ENCODE measurements around the gene DAPK1.

Gene DAPK1

GRCh38 chr9:87558606-87559190 lies 61.0 kb downstream of the DAPK1 start:
- Histone ChIP-seq H3K79me2 (ENCODE audit: insufficient read depth, low read length) (no peaks in the 10 kb centered on the region), H3K27me3 (ENCODE audit: insufficient read depth, low read length, poor library complexity) (no peaks in the 10 kb centered on the region), H3K4me1 (ENCODE audit: insufficient read depth, low read length) (no peaks in the 10 kb centered on the region), H3K9me3 (ENCODE audit: insufficient read depth, low read length, severe bottlenecking) (no peaks in the 10 kb centered on the region), H3K36me3 (ENCODE audit: insufficient read depth, low read length) (no peaks in the 10 kb centered on the region), H3K9ac (ENCODE audit: low read depth, low read length) (no peak overlapping the region), H3K4me2 (ENCODE audit: insufficient read depth, low read length) (no peak overlapping the region), H2AFZ (ENCODE audit: low read depth, low read length) (no peak overlapping the region), H3K4me3 (ENCODE audit: low read depth in 1 of 2, low read length in 2 of 2) (no peak overlapping the region), H4K20me1 (ENCODE audit: insufficient read depth, low read length) (no peaks in the 10 kb centered on the region), H3K27ac (ENCODE audit: low read length) (no peak overlapping the region)
- DNase-seq: no peak
- no peak for ATAC-seq (ENCODE audit: insufficient read depth, low read depth)
- no peak for TF ChIP-seq CTCF (IDR thresholded peaks at IDR 0.05; ENCODE audit: borderline replicate concordance, extremely low read depth, low read length, poor library complexity, severe bottlenecking)
- TF ChIP-seq EZH2 (IDR thresholded peaks at IDR 0.05; ENCODE audit: borderline replicate concordance, low read depth, low read length, severe bottlenecking): no peak

- no peaks in the 10 kb centered on the region for H3K36me3 ChIP-seq (ENCODE audit: insufficient read depth, low read length)
- H3K4me2 ChIP-seq (ENCODE audit: insufficient read depth, low read length): no peak overlapping the region
- H3K27ac ChIP-seq (ENCODE audit: low read length): no peak overlapping the region
- DNase-seq (no peak), ATAC-seq (ENCODE audit: insufficient read depth, low read depth) (no peak)
- no peaks in the 10 kb centered on the region for H3K4me1 ChIP-seq (ENCODE audit: insufficient read depth, low read length)
- no peaks in the 10 kb centered on the region for H3K27me3 ChIP-seq (ENCODE audit: insufficient read depth, low read length, poor library complexity)
- no peak overlapping the region for H3K4me3 ChIP-seq (ENCODE audit: low read depth in 1 of 2, low read length in 2 of 2)
- H2AFZ ChIP-seq (ENCODE audit: low read depth, low read length): no peak overlapping the region
- no peaks in the 10 kb centered on the region for H4K20me1 ChIP-seq (ENCODE audit: insufficient read depth, low read length)
- H3K9ac ChIP-seq (ENCODE audit: low read depth, low read length): no peak overlapping the region
- no peak for TF ChIP-seq EZH2 (IDR thresholded peaks at IDR 0.05; ENCODE audit: borderline replicate concordance, low read depth, low read length, severe bottlenecking)
- TF ChIP-seq CTCF (IDR thresholded peaks at IDR 0.05; ENCODE audit: borderline replicate concordance, extremely low read depth, low read length, poor library complexity, severe bottlenecking): no peak
- H3K79me2 ChIP-seq (ENCODE audit: insufficient read depth, low read length): no peaks in the 10 kb centered on the region
- no peaks in the 10 kb centered on the region for H3K9me3 ChIP-seq (ENCODE audit: insufficient read depth, low read length, severe bottlenecking)
These were observed 64.4 kb downstream of the DAPK1 start for GRCh38 chr9:87562062-87562461.

- H3K9ac ChIP-seq (ENCODE audit: low read depth, low read length): no peak overlapping the region
- DNase-seq (no peak), ATAC-seq (ENCODE audit: insufficient read depth, low read depth) (no peak)
- H2AFZ ChIP-seq (ENCODE audit: low read depth, low read length): no peak overlapping the region
- TF ChIP-seq CTCF (IDR thresholded peaks at IDR 0.05; ENCODE audit: borderline replicate concordance, extremely low read depth, low read length, poor library complexity, severe bottlenecking) (no peak), EZH2 (IDR thresholded peaks at IDR 0.05; ENCODE audit: borderline replicate concordance, low read depth, low read length, severe bottlenecking) (no peak)
- H3K4me2 ChIP-seq (ENCODE audit: insufficient read depth, low read length): no peak overlapping the region
- H3K36me3 ChIP-seq (ENCODE audit: insufficient read depth, low read length): no peaks in the 10 kb centered on the region
- no peaks in the 10 kb centered on the region for H3K9me3 ChIP-seq (ENCODE audit: insufficient read depth, low read length, severe bottlenecking)
- H4K20me1 ChIP-seq (ENCODE audit: insufficient read depth, low read length): no peaks in the 10 kb centered on the region
- H3K4me1 ChIP-seq (ENCODE audit: insufficient read depth, low read length): no peaks in the 10 kb centered on the region
- no peaks in the 10 kb centered on the region for H3K79me2 ChIP-seq (ENCODE audit: insufficient read depth, low read length)
- H3K27me3 ChIP-seq (ENCODE audit: insufficient read depth, low read length, poor library complexity): no peaks in the 10 kb centered on the region
- H3K27ac ChIP-seq (ENCODE audit: low read length): no peak overlapping the region
- no peak overlapping the region for H3K4me3 ChIP-seq (ENCODE audit: low read depth in 1 of 2, low read length in 2 of 2)
These were observed 65.0 kb downstream of the DAPK1 start for GRCh38 chr9:87562530-87563170.

Data from DND-41 (cell line).